ENCODE measurements around the gene GNG14. TPM values are rescaled to one million over a fixed set of nuclear protein-coding genes. Genes with fewer than 3 reads are reported as not detected.
"Not testable (repeated sequence)": the region's sequence is repeated elsewhere in the genome, so short reads cannot be mapped to it uniquely, and the experiment has no call there.

The GNG14 gene
- total RNA-seq, 4 donors from 2014 or later: not detected

- H3K27me3 ChIP-seq: no peaks in the 10 kb centered on the region
- H3K27ac ChIP-seq (replicated peaks in 1 of 4): peak overlapping the region; percentile 82 to 94 (median 92)
- H3K36me3 ChIP-seq: peaks cover 11 to 30% (median 21%) of the 10 kb centered on the region in 4 donors
- WGBS: no CpG with 5 or more reads among the region's 36 CpGs
- no peak for TF ChIP-seq POLR2A (IDR thresholded peaks at IDR 0.05; ENCODE audit: low read depth)
- TF ChIP-seq POLR2AphosphoS5 (IDR thresholded peaks at IDR 0.05): no peak
- peak overlapping the region; percentile 67 to 90 (median 74) for H3K4me3 ChIP-seq
- DNase-seq (ENCODE audit: extremely low spot score): no peak
- intact Hi-C loops (cut with DNase I): no loop called here
- no peaks in the 10 kb centered on the region for H3K9me3 ChIP-seq
- peaks cover 16 to 24% (median 22%) of the 10 kb centered on the region in 4 donors for H3K4me1 ChIP-seq
Measured at GRCh38 chr19:12695997-12696365, 8.2 kb downstream of the GNG14 start.

- WGBS: 18% methylated on average over 18 of the region's 59 CpGs
- H3K27me3 ChIP-seq: no peaks in the 10 kb centered on the region
- H3K36me3 ChIP-seq: peaks cover 18 to 36% (median 28%) of the 10 kb centered on the region in 4 donors
- H3K9me3 ChIP-seq: no peaks in the 10 kb centered on the region
- peaks cover 16 to 24% (median 22%) of the 10 kb centered on the region in 4 donors for H3K4me1 ChIP-seq
- no peak for TF ChIP-seq POLR2A (IDR thresholded peaks at IDR 0.05; ENCODE audit: low read depth)
- peak in 1 of 3 experiments; percentile 23 for TF ChIP-seq CTCF (IDR thresholded peaks at IDR 0.05)
- no peak for TF ChIP-seq EP300 (IDR thresholded peaks at IDR 0.05)
- TF ChIP-seq POLR2AphosphoS5 (IDR thresholded peaks at IDR 0.05): peak; percentile 95 to 96
- intact Hi-C loops (cut with DNase I): no loop called here
- peak; percentile 100 for DNase-seq (ENCODE audit: extremely low spot score)
- peak within 1 kb of the TSS; percentile 67 to 90 (median 74) for H3K4me3 ChIP-seq
- H3K27ac ChIP-seq (replicated peaks in 1 of 4): peak within 1 kb of the TSS; percentile 82 to 94 (median 92)
Measured at GRCh38 chr19:12696366-12697335, 8.9 kb downstream of the GNG14 start, which contains the start of gene FBXW9. Gene FBXW9, minus strand, starts transcription at chr19:12696631. Its CDS starts 50 bp downstream, at chr19:12696581.

- peaks cover 16 to 24% (median 22%) of the 10 kb centered on the region in 4 donors for H3K4me1 ChIP-seq
- 98% methylated on average over 15 of the region's 22 CpGs for WGBS
- DNase-seq (ENCODE audit: extremely low spot score); intact Hi-C loops (cut with DNase I); H3K27me3 ChIP-seq; H3K9me3 ChIP-seq: not testable (repeated sequence)
- peak overlapping the region in 1 of 4 donors; percentile 75 for H3K4me3 ChIP-seq
- H3K36me3 ChIP-seq: peaks cover 25 to 44% (median 36%) of the 10 kb centered on the region in 4 donors
- H3K27ac ChIP-seq (replicated peaks in 1 of 4): peak overlapping the region in 2 of 4 donors; percentile 92 to 94
Measured at GRCh38 chr19:12697425-12697824, 9.6 kb downstream of the GNG14 start.

GRCh38 chr19:12698138-12698537, 10.3 kb downstream of the GNG14 start:
- no peak for TF ChIP-seq POLR2A (IDR thresholded peaks at IDR 0.05; ENCODE audit: low read depth)
- no peak for TF ChIP-seq POLR2AphosphoS5 (IDR thresholded peaks at IDR 0.05)
- no peak for TF ChIP-seq EP300 (IDR thresholded peaks at IDR 0.05)
- TF ChIP-seq CTCF (IDR thresholded peaks at IDR 0.05): no peak
- no peak for DNase-seq (ENCODE audit: extremely low spot score)
- no peak overlapping the region for H3K27ac ChIP-seq (replicated peaks in 1 of 4)
- WGBS: 75% methylated on average over 6 of the region's 6 CpGs
- peaks cover 16 to 24% (median 22%) of the 10 kb centered on the region in 4 donors for H3K4me1 ChIP-seq
- H3K36me3 ChIP-seq: peaks cover 33 to 47% (median 43%) of the 10 kb centered on the region in 4 donors
- no peaks in the 10 kb centered on the region for H3K9me3 ChIP-seq
- intact Hi-C loops (cut with DNase I): no loop called here
- H3K4me3 ChIP-seq: no peak overlapping the region
- no peaks in the 10 kb centered on the region for H3K27me3 ChIP-seq

GRCh38 chr19:12701596-12702282, 13.9 kb downstream of the GNG14 start:
- H3K27me3 ChIP-seq: no peaks in the 10 kb centered on the region
- intact Hi-C loops (cut with DNase I): no loop called here
- 92% methylated on average over 24 of the region's 33 CpGs for WGBS
- no peak overlapping the region for H3K4me3 ChIP-seq
- no peak overlapping the region for H3K27ac ChIP-seq (replicated peaks in 1 of 4)
- peaks cover 66 to 83% (median 79%) of the 10 kb centered on the region in 4 donors for H3K36me3 ChIP-seq
- peaks cover 6 to 8% (median 6%) of the 10 kb centered on the region in 4 donors for H3K4me1 ChIP-seq
- TF ChIP-seq POLR2AphosphoS5 (IDR thresholded peaks at IDR 0.05) (no peak), CTCF (IDR thresholded peaks at IDR 0.05) (no peak), POLR2A (IDR thresholded peaks at IDR 0.05; ENCODE audit: low read depth) (no peak), EP300 (IDR thresholded peaks at IDR 0.05) (no peak)
- no peaks in the 10 kb centered on the region for H3K9me3 ChIP-seq
- no peak for DNase-seq (ENCODE audit: extremely low spot score)

Measured in esophagus muscularis mucosa (tissue), 4 donors.